ENCODE data around the gene IL17RE.

Gene IL17RE

GRCh38 chr3:9867106-9867505, 35.5 kb upstream of the IL17RE start:
- no peaks in the 10 kb centered on the region for H3K9me3 ChIP-seq (ENCODE audit: control insufficient read depth, insufficient read depth, low read depth, low read length)
- no peaks in the 10 kb centered on the region for H3K36me3 ChIP-seq (ENCODE audit: control insufficient read depth in 2 of 2, insufficient read depth in 1 of 2, low read length in 2 of 2)
- ChIA-PET CTCF (interaction anchor here (0.7 kb wide), 1 partner anchor 79 kb away, joined by 3 read pairs; no protein-coding TSS in a partner anchor), POLR2A (interaction anchor here (0.6 to 1.3 kb wide), 3 partner anchors 27 to 66 kb away, joined by 3 to 4 read pairs (median 4); partner anchors contain the start of gene CRELD1)
- peaks cover 7% of the 10 kb centered on the region; the same call in 1 of the 2 replicates for H3K4me1 ChIP-seq (ENCODE audit: control insufficient read depth, insufficient read depth, low read length)
- TF ChIP-seq ZNF843 (tag by site-specific recombination; IDR thresholded peaks at IDR 0.05) (no peak), ZNF677 (tag by site-specific recombination; IDR thresholded peaks at IDR 0.05) (no peak), PATZ1 (tag by site-specific recombination; IDR thresholded peaks at IDR 0.05) (no peak), ZNF626 (tag by site-specific recombination; IDR thresholded peaks at IDR 0.05) (no peak), ATF2 (tag by site-specific recombination; IDR thresholded peaks at IDR 0.05; ENCODE audit: low read depth) (no peak), ZNF785 (tag by site-specific recombination; IDR thresholded peaks at IDR 0.05) (no peak), ZNF248 (tag by site-specific recombination; IDR thresholded peaks at IDR 0.05) (no peak)
- H3K27ac ChIP-seq (ENCODE audit: extremely low read depth, low read depth, low read length), result no peak overlapping the region
- no peak overlapping the region for H3K4me3 ChIP-seq (ENCODE audit: low read depth, low read length)

GRCh38 chr3:9869955-9870354, 32.7 kb upstream of the IL17RE start:
- no peak overlapping the region for H3K27ac ChIP-seq (ENCODE audit: extremely low read depth, low read depth, low read length)
- H3K4me3 ChIP-seq (ENCODE audit: low read depth, low read length), result no peak overlapping the region
- no peaks in the 10 kb centered on the region for H3K9me3 ChIP-seq (ENCODE audit: control insufficient read depth, insufficient read depth, low read depth, low read length)
- H3K4me1 ChIP-seq (ENCODE audit: control insufficient read depth, insufficient read depth, low read length), result no peaks in the 10 kb centered on the region; the same call in 1 of the 2 replicates
- CTCF ChIA-PET, result no interaction called here
- POLR2A ChIA-PET, result interaction anchor here (0.9 to 1.1 kb wide), 2 partner anchors 10 to 63 kb away, joined by 3 to 6 read pairs; partner anchors contain the start of gene CIDEC
- H3K36me3 ChIP-seq (ENCODE audit: control insufficient read depth in 2 of 2, insufficient read depth in 1 of 2, low read length in 2 of 2), result no peaks in the 10 kb centered on the region
- no peak for TF ChIP-seq ZNF18 (tag by site-specific recombination; IDR thresholded peaks at IDR 0.05)
- no peak for TF ChIP-seq ZNF416 (tag by site-specific recombination; IDR thresholded peaks at IDR 0.05)
- TF ChIP-seq ZNF23 (tag by site-specific recombination; IDR thresholded peaks at IDR 0.05; ENCODE audit: borderline replicate concordance), result no peak
- no peak for TF ChIP-seq ZNF621 (tag by site-specific recombination; IDR thresholded peaks at IDR 0.05)
- no peak for TF ChIP-seq ZBTB17 (tag by site-specific recombination; IDR thresholded peaks at IDR 0.05)
- no peak for TF ChIP-seq PBX3 (CRISPR knock-in tag; IDR thresholded peaks at IDR 0.05)
- peak; percentile 89 for TF ChIP-seq SCRT1 (tag by site-specific recombination; IDR thresholded peaks at IDR 0.05; ENCODE audit: borderline replicate concordance)
- no peak for TF ChIP-seq ZNF596 (tag by site-specific recombination; IDR thresholded peaks at IDR 0.05)
- TF ChIP-seq ZNF266 (tag by site-specific recombination; IDR thresholded peaks at IDR 0.05; ENCODE audit: low read depth), result no peak
- TF ChIP-seq ZNF211 (tag by site-specific recombination; IDR thresholded peaks at IDR 0.05; ENCODE audit: low read depth), result no peak
- TF ChIP-seq ZNF184 (tag by site-specific recombination; IDR thresholded peaks at IDR 0.05), result no peak
- TF ChIP-seq PRDM2 (tag by site-specific recombination; IDR thresholded peaks at IDR 0.05; ENCODE audit: borderline replicate concordance), result no peak
- TF ChIP-seq ZNF311 (tag by site-specific recombination; IDR thresholded peaks at IDR 0.05; ENCODE audit: borderline replicate concordance), result no peak
- TF ChIP-seq SCRT2 (tag by site-specific recombination; IDR thresholded peaks at IDR 0.05), result peak; percentile 95
- no peak for TF ChIP-seq ZBTB26 (tag by site-specific recombination; optimal IDR thresholded peaks at IDR 0.05)
